Endometrium (tissue), 2 donors: ENCODE data around the gene ACOT7.

Experiments used
- FAIRE-seq: peaks from 2 replicates; lab custom pipeline; 2012; peaks lifted over from hg19 to GRCh38; lab: Jason Lieb, UNC
- donor health status: control.
- donor health status: control.

Gene ACOT7

GRCh38 chr1:6360517-6361070, 33.0 kb downstream of the ACOT7 start:
- no peak for FAIRE-seq

DNA sequence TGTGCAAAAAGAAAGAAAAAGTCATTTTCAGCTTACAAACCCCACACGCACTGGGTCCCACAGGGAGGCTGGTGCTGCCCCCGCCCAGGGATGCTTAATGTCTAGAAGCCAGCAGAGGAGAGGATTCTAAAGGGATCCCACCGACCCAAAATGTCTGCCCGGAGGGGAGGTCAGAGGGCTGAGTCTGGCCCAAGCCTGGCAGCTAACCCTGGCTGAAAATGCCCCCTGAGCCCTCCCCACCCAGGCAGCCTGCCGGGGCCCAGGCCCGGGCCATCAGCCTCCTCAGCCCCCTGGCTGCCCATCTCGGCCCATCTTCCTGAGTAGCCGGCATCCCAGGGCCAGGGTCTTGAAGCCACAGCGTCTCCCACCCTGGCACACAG, 33.5 kb downstream of the ACOT7 start:
- no peak for FAIRE-seq

- FAIRE-seq: no peak
Measured at GRCh38 chr1:6359216-6360116, 34.1 kb downstream of the ACOT7 start.

- no peak for FAIRE-seq
Measured at GRCh38 chr1:6358757-6359201, 34.8 kb downstream of the ACOT7 start.

DNA sequence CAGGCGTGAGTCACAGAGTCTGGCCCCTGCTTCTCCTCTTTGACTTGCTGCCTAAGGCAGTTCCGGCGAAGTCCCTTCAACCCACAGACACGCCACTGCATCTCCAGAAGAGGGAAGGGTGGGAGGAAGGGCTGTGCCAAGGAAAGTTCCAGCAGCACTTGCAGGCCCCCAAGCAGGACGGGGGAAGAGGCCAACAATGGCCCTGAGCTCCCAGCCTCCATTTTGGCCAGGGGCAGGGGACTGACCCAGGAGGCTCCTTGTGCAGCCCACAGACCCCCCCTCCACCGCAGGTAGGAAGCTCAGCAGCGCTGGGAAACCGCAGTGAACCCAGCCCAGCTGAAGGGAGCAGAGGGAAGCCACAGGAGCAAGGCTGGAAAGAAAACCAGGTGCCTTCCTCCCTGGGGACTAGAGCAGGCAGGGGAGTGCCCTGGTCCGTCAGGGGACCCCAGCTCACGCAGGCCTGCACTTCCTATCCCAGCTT, 35.4 kb downstream of the ACOT7 start:
- FAIRE-seq: no peak

DNA sequence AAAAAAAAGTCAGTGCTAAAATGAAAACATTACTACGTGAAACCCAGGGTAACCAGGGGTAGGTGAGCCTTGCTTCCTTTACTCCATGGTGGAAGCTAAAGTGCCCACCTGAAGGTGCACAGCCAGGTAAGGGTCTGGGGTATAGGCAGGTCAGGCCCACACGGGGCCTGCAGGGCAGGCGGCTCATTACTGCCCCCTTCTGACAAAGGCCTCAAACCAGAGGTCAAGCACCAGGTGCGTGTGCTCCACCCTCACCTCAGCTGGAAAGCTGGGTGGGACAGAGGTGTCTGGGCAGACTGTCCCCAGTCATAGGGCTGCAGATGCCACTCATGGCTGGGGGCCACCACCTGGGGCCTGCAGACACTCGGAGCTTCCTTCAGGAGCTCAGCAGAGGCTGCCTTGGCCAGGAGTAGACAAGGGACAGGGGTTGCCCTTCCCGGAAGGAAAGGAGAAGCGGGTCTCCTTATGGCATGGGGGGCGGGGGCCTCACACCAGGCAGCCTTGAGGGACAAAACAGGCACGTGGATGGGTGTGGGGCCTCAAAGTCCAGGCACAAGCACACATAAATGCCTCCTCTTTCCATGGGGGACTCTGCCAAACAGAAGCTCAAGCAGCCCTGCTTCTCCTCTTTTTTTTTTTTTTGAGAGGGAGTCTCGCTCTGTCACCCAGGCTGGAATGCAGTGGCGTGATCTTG, 36.2 kb downstream of the ACOT7 start:
- no peak for FAIRE-seq

- no peak for FAIRE-seq
Measured at GRCh38 chr1:6355621-6356020, 37.9 kb downstream of the ACOT7 start.

DNA sequence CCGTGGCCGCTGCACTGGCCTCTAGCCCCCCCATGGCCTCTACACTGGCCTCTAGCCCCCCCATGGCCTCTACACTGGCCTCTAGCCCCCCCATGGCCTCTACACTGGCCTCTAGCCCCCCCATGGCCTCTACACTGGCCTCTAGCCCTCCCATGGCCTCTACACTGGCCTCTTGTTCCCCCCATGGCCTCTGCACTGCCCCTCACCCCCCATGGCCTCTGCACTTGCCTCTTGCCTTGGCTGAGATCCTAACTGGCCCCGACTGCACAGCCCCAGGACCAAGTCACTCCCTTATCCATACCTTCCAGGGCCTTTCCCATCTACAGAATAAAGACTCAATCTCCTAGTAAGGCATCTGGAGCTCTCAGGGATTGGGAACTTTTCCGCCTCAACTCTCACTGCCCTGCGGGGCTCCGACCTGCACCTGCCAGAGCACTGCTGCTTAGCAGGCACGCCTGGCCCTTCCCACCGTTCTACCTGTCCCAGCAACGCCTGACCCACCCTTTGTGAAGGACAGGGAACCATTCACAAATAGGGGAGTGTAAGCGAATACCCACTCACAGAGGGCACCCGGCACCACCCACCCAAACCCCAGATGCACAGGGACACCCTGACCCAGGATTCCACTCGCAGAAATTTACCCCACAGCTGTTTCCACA, 38.8 kb downstream of the ACOT7 start:
- FAIRE-seq: no peak

GRCh38 chr1:6353955-6354658, 39.5 kb downstream of the ACOT7 start:
- no peak for FAIRE-seq

- no peak for FAIRE-seq
Measured at GRCh38 chr1:6353619-6353954, 40.0 kb downstream of the ACOT7 start.

DNA sequence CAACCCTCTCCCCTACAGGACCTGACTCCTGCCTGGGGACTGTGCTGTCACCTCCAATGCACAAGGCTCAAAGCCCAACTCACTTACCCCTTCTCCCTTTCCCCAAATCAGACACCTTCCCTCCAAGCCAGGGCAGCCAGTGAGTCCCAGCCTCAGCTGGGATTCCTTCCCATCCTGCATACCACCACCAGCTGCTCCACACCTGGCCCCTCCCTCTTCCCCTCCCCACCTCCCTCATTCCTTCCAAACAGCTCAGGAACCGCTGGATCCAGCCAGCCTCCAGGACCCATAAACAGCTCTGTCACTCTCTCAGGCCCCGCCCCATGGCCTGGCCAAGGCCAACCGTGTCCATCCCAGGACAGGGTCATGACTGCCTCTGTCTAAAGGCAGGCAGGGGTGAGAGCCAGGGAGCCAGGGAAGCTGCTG, 41.4 kb downstream of the ACOT7 start:
- no peak for FAIRE-seq

DNA sequence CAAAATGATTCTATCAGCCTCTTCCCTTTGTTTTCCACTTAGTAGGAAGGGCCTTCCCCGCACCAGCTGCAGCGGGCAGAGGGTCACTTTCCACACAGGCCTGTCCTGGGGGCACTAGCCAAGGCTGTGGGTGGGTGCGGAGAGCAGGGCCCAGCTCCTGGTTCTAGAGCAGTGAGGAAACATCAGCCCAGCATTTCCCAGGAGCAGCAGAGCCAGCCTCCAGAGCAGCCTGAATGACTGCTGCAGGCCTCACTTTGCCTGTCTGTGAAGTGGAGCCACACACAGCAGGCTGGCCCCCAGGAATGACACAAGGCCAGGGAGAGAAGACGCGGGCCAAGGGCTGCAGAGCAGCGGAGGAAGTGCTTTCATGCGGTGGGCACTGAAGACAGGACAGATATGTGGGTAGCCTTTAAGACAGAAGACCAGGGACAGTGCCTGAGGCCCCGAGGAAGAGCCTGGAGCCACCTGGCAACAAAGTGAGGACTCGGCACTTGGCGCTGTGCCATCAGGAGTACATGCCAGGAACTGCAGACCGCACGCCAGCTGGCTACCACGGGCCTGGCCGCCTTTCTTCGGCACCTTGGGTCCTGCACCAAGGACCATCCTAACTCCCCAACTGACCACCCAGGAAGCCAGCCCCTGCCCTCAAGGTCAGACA, 42.0 kb downstream of the ACOT7 start:
- no peak for FAIRE-seq

DNA sequence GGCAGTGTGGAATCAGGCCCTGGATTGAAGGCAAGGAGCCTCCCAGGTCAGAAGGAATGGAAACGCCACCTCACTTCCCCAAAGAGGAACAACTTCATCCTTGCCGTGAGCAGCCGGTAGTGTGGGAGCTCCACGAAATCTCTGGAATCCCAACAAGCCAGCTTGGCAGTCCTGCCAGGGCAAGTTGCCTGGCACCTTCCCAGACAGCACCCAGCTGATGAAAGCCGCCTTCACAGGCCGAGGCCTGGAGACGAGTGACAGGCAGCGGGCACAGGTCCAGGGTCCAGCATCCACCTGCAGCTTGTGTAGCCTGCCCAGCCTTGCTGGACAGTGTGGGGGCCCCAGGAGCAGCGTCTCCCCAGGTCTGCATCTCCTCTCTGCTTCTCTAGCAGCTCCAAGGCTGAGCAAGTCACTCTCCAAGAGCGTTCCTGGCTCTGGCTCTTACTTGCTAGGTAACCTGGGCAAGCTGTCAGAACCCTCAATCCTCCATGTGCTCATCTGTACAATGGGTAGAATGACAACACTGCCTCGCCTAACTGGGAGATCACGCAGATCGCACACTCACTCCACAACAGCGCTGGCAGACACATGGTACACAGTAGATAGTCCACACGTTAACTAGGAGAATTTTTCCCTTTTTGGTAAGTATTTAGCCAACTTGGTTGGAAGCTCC, 43.0 kb downstream of the ACOT7 start:
- FAIRE-seq: no peak

GRCh38 chr1:6349254-6349943, 44.2 kb downstream of the ACOT7 start:
- FAIRE-seq: no peak

DNA sequence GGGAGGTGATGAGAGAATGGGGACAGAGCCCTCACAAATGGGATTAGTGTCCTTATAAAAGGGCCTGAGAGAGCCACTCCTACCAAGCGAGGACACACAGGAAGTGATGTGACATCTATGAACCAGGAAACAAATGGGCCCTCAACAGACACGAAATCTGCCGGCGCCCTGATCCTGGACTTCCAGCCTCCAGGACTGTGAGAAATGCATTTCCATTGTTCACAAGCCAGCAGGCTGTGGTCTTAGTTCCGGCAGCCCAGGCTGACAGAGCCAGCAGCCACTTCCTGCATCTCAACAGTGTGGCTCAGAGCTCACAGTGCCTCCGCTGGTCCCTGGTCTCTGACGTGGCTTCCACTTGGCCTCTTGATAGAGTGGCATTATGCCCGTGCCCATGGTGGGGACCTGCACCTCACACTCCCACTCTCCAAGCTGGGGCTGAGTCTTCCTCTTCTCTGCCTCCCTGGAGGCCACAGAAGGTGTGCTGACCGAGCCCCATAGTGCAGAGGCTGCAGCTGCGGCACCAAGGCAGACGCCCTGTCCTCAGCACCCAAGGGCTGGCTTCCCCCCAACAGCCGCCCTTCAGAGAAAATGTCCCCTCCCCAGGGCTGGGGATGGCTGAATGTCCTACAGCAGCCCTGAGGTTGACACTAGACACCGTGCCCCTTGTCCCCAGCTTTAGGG, 44.9 kb downstream of the ACOT7 start:
- FAIRE-seq: no peak

DNA sequence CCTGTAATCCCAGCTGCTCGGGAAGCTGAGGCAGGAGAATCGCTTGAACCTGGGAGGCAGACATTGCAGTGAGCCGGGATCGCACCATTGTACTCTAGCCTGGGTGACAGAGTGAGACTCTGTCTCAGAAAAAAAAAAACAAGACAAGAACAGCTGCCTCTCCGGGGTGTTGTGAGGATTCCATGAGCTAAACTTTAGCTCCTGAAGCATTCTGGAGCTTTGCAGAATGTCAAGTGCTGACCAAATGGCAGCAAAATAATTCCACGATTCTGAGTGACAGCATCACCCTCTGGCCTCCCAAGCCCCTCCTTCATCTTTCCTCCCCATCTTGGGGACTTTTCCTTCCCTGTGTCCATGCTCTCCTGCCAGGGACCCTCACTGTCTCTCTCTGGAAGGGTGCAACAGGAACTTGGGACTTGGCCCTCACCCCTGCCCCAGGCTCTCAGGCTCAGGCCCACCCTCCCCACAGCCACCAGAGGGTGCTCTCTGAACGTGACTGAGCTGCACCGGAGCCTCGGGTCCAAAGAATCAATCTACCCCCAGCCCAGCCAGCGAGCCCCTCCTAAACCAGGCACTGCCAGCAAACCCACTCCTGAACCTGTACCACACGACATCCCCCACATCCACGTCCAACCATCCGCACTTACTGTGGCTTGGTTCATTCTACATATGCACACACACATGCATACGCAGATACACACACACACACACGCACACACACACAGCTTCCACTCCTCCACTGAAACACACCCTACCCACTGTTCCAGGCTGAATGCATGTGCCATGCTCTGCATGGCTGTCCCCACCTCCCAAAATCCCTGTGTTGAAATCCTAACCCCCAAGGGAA, 45.7 kb downstream of the ACOT7 start:
- no peak for FAIRE-seq

- no peak for FAIRE-seq
Measured at GRCh38 chr1:6345460-6345859, 48.1 kb downstream of the ACOT7 start.

DNA sequence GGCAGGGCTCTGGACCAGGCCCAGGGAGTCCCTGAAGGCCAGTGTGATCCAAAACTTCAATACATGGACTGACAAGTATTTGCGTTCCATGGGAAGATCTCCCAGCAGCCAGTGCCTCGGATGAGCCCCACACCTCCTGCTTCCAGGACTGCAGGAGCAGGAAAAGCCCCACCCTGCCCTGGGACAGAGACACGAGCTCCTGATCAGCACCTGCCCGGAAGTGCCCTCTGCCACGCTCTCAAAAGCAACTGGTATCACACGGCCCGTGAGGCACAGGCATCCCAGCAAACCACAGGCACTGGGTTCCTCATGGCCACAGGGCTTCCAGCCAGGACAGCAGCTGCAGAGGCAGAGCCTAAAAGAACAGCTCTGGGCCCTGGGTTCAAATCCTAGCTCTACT, 48.6 kb downstream of the ACOT7 start:
- FAIRE-seq: no peak
